H1 (cell line): Measurements from ENCODE around the gene WRAP73.

ENCODE experiments used
- CBX5 ChIP-seq: fragments of 300-800, 300-1000 bp; sonication (generic); IDR thresholded peaks from 2 replicates; pipeline ENCODE4 v1.7.1; 2016; ENCODE audit warnings: antibody characterized with exemption, low read length, low read depth
- CBX8 ChIP-seq: fragments of 300-800, 300-1000 bp; sonication (generic); IDR thresholded peaks from 2 replicates; pipeline ENCODE4 v1.7.1; 2016; ENCODE audit warnings: low read depth, low read length, borderline replicate concordance
- CTCF ChIP-seq, 3 experiments: IDR thresholded peaks; 1 replicate in 2 of 3; 2 replicates in 1 of 3; pipeline versions ENCODE4 v1.5.1 to v1.6.1; 2011; ENCODE audit warnings: low read length in 3 of 3, mild to moderate bottlenecking in 3 of 3, inconsistent platforms in 2 of 3, low read depth in 1 of 3, moderate library complexity in 1 of 3; ENCODE audit not compliant: insufficient read depth in 1 of 3; ENCODE audit errors: control extremely low read depth in 1 of 3
- TAF1 ChIP-seq: IDR thresholded peaks from 2 replicates; pipeline ENCODE4 v1.6.1; 2011; ENCODE audit warnings: mild to moderate bottlenecking, low read depth, low read length

DNA sequence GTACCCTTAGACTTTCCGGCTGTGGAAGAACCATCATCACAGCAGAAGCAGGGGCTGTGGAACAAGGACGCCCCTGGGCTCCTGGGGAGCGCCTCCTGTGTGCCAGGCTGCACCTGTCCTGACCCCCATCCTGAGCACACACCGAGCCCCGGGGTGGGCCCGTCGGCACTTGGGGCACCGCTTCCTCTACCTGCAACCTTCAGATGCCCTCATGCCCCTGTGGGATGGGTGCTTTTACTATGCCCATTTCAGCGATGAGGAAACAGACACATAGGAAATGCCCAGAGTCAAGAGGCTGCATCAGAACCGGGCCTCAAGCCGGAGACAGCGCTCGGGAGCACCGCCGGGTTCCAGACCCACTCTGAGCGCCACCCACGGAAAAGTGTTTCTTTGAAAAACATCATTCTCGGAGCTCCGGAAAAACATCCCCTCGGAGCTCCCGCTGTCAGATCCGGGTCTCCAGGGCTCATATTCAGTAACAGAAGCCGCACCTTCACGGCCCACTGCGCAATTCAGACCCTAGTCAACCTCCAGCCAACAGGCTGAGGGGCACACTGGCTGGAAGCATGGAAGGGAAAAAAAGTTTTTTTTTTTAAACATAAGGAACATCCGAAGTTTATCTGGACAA is 17.1 kb downstream of the WRAP73 start:
- TF ChIP-seq CBX8 (no peak), CBX5 (no peak), TAF1 (no peak), CTCF (IDR thresholded peaks at IDR 0.05; ENCODE audit: control extremely low read depth in 1 of 3, insufficient read depth in 1 of 3, low read depth in 1 of 3, low read length in 3 of 3) (no peak)
